Stimulated activated CD8-positive, alpha-beta memory T cell treated with anti-CD3 and anti-CD28 coated beads, Interleukin-2, amount 100 ng/mL, for 1 hour (primary cell): ENCODE measurements around the gene TICAM1.
A peak's percentile ranks its signal among the peaks of the same experiment; 100 is the strongest.

Experiments used
- DNase-seq, 2 donors: peaks; one replicate each; pipeline ENCODE4 v3.0.0-alpha.2; 2020; ENCODE audit warnings: low read depth in 2 of 2

TICAM1 gene

DNA sequence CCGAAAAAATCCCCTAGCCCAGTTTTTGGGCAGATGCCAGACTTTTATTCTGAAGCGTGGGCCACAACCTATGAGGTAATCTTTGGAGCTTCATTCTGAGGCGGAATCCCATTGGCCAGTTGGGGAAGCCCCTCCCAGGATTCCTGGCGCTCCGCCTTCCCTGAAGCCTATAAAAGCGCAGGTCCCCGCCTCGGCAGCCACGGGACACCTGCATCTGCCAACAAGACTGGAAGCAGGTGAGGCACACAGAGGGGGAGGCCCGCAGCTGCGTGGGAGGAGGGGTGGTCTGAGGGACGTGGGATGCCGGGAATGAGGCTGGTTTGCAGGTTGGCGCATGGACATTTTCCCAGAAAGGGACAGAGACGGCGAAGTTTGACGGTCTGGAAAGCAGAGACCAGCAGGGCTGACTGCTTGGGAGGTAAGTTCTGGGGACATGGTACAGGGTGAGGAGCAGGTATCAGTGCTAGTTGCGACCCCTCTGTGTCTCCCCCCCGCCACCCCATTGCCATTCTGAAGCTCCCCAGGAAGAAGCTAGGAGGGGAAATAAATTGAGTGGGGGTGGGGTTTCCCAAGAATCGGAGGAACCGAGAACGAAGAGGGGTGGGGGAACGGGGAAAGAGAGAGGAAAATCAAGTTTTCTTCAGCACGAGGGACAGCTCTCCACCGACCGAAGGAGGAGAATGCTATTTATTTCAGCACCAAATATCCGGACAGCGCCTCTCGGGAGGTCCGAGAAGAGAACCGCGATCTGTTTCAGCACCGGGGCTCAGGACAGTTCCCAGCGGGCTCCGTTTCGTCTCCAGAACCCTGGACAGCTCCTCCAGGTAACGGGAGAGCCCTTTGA is 62.4 kb downstream of the TICAM1 start:
- peak; percentile 57 to 61 for DNase-seq
